GM21423 (cell line): ENCODE measurements around the gene MAGI2.

Source experiments
- ATAC-seq: cut with Tn5 transposase; IDR thresholded peaks from one replicate; pipeline ENCODE4 v1.9.1; 2021; ENCODE audit warnings: mild to moderate bottlenecking, moderate library complexity; ENCODE audit not compliant: unreplicated experiment

The MAGI2 gene

DNA sequence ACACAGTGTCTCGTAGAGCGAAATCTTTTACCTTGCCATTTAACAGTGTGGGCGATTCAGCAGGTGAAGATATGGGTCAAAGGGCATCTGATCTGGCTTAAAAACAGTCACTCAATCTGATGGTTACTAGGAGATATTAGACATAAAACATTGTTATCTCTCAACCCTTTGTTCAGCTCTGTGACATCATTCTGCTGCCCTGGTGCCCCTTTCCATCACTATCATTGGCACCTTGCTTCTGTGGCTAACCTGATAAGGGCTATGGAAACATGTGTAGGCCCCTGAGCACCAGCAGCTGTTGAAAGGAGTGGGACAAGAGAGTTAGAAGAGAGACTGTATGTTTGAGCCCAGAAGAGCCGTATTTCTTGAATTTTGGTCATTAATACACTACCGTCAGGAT is 1004.6 kb downstream of the MAGI2 start:
- no peak for ATAC-seq

DNA sequence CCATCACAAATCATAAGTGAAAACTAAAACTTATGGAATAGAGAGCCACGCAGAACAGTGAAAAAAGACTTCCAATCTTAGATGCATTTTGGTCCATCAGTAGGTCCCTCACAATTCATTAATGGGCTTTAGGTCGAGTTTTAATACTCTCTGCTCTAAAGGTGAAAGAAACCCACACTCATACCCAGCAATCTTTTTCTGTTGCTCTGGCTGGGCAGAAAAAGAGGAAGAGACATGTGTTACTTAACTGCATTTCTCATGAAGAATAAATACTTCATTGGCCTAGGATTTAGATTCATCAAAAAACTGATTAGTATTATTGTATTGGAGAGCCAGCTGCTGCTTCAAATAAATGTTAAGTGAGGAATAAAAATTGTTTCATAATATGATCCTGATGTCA is 1009.2 kb downstream of the MAGI2 start:
- ATAC-seq = no peak

DNA sequence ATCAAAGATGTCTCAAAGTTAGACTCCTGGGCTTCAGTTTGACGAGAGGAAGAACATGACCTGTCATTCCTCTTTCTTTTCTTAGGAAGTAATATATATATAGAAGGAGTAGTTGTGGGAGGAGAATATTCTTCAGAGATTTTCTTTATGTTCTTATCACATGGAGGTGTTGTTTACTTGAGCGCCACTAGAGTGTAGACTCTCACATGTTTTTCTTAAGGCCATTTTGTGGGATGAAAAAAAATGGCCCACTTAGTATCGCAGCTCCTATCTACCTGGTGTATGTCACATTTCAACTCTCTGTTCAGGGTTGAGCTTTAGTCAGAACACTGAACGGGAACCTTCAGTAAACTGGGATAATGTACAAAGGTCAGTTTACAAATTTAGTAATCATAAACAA is 1009.7 kb downstream of the MAGI2 start:
- no peak for ATAC-seq

DNA sequence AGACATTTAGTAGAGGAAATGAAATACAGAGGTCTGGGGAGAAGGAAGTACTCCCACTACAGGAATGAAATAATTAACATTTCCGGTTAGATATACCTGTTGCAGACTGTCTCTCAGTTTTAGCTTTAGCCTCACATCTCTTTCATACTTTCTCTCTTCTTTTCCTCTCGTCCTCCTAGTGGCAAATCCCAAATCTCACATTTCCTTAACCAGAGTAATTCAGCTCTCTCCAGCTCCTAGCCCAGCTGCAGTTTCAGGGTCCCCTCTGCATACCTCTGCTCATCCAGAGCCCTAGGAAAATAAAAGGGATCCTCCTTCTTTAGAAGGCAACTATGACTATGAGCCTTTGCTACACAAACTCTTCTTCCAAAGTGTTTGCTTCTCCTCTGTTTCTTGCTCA is 1011.7 kb downstream of the MAGI2 start:
- ATAC-seq = no peak

DNA sequence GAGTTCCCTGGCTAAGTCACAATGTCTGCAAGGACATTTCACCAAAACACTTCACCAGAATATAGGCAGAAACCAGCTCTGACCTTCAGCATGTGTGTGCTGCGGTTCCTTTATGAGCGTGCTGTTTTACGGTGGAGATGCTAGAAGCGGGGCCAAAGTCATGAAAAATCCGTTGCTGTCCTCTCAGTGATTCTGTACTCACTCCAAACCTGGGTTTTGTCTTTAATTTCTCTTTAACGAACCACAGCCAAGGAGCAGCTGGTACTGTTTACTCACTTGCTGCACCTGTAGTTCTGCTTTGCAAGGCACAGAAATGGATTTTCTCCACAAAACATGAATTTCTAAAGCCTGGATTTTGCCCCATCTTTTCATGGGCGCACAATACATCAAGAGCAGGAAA is 1015.0 kb downstream of the MAGI2 start:
- ATAC-seq = no peak

DNA sequence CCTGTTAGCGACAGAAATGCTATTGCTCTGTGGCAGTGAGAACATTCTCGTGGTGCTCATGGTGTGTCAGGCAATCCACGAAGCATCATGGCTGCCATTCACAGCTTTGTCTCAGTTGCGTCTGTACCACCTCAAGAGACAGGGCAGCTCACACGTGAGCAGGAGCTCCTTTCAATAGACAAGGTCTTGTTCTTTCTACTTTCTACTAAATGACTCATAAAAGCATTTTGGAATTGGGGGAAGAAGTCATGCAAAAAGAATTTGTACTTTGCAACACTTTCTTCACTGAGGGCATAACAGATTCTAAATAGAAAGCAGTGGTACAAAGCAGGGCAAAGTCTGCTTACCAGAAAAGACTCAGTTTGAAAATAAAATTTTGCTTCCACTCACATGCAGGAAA is 1016.3 kb downstream of the MAGI2 start:
- ATAC-seq = no peak

DNA sequence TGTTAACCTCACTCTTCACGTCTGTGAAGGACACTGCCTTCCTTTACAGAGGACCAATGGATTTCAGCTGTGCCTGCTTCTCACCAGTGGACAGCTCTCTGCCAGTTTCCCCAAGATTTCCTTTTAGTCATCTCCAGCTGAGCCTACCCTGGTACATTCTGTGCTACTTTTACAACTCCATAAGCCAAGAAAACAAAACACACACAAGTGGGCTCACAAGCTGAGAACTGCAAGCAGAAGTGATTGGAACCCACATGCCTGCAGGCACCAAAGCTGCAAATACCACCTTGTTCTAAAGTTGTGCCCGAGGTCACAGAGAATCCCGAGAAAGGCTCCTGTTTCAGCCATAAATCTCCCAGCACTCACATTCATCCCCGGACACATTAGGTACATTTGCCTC is 1018.1 kb downstream of the MAGI2 start:
- no peak for ATAC-seq

DNA sequence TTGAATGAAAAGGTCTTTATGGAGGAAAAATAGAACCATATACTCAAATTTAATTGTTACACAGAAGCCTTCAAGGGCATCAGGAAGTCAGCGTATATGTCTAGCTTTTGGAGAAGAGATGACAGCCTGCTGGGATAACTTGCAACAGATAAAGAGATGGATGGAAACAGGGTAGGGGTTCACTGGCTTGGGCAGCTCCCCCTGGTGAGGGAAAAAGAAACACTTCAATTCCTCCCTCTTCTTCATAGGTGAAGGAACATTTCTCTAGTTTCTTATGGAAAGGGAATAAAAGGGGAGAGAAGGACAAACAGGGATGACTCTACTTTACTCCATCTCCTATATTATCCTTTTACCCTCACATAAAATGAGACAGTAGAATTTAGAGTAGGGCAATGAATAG is 1019.2 kb downstream of the MAGI2 start:
- no peak for ATAC-seq

DNA sequence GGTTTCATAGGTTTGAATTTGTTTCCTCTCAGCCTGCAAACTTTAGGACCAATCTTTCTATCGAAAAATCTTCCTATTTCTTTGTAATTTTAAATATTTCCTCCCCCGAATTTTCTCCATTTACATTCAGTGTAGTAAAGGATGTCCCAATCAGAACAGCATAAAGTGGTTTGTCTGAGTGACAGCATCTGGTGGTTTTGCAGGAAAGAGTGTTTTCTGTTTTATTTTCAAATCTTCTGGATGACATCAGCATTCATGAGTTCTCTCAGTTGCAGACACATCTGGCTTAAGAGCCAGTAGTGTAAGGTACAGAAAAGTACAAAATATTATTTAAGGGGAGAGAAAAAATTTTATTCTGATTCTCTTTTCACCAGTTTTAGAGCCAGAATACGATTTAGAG is 1020.0 kb downstream of the MAGI2 start:
- no peak for ATAC-seq

DNA sequence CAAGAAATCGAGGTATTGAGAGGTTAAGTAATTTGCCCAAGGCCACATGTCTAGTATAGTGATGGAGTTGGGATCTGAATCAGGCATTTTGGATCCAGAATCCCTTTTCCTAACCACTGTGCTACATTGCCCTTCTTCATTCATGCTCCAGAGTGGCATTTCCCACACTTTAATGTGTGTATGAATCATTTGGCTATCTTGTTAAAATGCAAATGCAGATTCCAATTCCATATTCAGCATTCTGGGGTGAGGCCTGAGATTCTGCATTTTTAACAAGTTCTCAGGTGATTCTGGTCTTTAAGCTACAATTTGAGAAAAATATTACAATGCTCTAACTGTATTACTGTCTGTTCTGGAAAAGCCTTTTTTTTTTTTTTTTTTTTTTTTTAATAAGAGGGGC is 1023.6 kb downstream of the MAGI2 start:
- no peak for ATAC-seq

DNA sequence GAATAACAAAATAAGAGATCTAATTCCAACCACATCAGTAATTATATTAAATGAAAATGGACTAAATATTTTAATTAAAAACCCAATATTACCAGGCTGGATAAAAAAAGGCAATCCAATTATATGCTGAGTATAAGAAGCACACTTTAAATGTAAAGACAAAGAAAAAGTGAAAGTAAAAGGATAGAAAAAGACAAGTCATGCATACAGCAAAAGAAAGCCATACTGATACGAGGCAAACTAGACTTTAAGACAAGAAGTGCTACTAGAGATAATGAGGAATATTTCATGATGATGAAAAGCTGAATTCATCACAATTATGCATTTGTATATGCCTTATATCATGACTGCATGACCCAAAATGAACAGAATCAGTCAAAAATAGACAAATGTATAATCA is 1026.3 kb downstream of the MAGI2 start:
- no peak for ATAC-seq

DNA sequence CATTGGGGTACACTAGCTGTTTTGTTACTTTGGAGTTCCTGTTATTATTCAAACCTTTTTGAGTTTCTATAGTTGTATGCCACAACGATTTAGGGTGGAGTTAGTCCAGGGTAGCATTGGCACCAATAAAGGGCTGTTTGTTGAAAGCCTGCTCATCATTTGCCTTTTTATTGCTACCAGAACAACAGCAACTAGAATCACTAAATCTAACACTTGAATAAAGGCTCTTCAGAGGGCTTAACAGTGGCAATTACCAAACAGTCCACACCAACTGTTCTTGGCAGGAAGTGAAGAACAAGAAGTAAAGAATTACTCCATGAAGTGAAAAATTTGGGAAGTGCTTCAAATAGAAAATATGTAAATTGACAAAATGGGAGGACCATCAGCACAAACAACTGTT is 1033.5 kb downstream of the MAGI2 start:
- no peak for ATAC-seq

DNA sequence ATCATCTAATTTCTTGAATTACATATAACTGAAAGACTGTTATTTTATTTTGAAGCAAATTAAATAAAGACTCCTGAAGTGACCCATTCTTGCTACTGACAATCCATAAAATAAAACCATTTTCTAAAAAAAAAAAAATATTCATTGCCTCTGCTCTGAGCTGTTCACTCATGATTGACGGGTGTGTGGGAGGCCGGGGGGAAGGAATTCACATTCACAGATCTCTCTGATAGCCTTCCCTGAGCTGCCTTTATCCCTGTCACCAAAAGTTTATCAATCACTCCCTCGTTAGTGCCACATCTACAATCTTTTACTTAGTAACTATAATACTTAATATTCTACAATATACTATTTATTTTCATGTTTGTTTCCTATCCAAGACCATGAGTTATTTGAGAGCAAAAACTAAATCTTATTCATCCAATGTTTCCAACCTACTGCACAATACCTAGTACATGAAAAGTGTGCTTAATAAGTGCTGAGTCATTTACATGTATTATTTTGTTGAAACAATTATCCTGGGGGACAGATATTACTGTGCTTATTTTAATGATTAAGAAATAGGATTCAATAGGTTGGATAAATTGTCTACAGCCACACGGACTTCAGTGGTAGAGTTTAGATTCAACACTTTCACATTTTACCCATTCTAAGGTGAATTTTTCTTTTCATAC is 1036.2 kb downstream of the MAGI2 start:
- ATAC-seq = no peak

DNA sequence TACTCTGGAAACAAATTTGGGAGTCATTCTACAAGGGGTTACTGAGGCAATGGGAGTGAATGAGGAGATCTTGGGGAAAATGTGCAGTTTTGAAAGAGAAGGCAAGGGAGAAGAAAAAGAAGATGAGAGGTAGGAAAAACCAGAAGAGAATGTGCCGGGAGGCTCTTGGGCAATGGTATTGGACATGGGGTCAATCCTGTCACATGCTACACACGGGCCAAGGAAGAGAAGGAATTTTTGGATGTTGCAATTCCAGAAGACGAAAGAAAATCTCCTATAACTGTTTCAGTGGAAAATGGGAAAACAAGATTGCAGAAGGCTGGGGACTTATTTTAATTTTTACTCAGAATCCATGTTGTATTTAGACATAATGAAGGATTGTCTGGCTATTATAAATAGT is 1039.9 kb downstream of the MAGI2 start:
- ATAC-seq = no peak

DNA sequence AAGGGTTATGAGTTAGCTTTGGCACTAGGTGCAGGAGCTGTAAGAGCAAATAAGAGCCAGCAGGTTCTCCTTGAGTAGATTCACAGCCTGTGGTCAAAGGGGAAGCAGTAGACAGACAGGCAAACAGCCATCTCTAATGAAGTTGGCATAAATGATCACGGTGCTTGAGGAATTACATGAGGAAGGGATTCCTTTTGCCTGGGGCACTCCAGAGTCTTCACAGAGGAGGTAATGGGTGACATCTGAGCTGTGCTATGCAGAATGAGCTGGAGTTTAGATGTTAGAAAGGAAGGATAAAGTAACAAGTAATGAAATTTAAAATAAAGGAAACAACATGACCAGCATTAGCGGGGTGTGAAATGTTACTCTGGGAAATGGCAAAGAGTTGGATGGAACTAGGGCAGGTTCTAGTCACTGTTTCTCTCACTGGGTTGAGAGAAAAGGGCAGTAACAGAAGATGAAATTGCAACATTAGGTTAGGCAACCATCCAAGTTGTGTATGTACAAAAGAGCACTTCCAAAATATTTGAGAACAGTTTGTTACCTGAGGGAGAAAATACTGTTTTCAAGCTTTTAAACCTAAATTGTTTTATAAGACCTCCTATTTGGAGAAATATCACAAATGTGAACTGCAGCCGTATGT is 1041.1 kb downstream of the MAGI2 start:
- ATAC-seq = no peak

DNA sequence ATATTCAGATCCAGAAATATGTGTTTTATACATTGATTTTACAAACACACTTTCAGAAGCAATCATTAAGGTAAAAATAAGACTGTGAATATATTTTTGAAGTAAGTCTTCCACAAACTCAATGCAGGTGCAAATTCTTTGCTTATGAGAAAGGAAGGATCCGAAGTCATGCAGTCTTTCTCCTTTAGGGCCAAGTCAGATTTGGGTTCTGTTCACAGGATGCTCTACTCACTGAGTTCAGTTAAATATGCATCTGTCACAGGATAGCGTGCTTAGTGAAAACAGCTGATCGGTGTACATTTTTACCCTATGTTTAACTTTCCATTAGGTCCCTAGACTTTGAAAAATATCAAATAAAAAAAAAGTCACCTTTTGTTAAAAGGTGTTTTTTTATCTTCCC is 1046.4 kb downstream of the MAGI2 start:
- no peak for ATAC-seq

DNA sequence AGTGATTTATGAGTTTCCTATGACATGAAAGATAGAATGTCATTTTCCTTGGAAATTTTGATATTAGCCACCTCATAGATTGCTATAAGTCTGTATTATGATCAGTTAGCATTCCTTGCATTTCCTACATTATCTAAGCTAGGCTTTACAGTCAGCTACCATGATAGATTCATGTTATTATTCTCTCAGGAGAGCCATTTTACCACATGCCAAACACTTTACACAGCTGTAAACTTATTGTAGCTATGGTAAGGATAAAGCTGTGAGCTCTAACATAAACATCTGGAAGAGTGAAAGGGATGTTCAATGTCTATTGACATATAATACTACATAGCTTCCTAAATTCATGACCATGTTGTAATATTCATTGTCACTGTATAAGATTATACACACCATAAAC is 1046.9 kb downstream of the MAGI2 start:
- no peak for ATAC-seq

DNA sequence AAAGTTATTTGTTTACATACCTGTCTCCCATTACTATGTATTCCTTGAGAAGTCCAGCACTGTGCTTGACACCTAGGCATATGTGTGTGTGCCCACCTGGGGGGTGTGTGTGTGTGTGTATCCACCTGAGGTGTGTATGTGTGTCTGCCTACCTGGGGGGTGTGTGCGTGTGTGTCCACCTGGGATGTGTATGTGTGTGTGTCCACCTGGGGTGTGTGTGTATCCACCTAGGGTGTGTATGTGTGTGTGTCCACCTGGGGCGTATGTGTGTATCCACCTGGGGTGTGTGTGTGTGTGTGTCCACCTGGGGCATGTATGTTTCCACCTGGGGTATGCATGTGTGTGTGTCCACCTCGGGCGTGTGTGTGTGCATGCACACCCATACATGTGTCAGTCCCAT is 1051.4 kb downstream of the MAGI2 start:
- ATAC-seq = no peak

DNA sequence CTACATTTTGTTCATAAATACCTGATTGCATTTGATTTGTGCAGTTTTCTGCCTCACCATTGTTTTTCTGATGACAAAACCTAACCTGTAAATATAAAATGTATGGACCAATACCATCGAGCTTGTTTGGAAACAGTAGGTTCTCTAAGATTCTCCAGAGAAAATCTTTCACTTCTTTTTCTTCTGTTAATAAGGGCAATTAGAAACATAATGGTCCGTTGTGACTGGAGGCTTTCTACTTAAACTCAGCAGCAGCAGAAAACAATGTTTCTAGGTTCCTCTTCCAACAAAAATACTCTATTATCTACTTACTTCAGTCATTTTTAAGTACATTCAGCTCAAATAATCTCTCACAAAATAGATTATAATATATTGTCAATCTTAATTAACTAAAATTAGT is 1053.4 kb downstream of the MAGI2 start:
- ATAC-seq = no peak

DNA sequence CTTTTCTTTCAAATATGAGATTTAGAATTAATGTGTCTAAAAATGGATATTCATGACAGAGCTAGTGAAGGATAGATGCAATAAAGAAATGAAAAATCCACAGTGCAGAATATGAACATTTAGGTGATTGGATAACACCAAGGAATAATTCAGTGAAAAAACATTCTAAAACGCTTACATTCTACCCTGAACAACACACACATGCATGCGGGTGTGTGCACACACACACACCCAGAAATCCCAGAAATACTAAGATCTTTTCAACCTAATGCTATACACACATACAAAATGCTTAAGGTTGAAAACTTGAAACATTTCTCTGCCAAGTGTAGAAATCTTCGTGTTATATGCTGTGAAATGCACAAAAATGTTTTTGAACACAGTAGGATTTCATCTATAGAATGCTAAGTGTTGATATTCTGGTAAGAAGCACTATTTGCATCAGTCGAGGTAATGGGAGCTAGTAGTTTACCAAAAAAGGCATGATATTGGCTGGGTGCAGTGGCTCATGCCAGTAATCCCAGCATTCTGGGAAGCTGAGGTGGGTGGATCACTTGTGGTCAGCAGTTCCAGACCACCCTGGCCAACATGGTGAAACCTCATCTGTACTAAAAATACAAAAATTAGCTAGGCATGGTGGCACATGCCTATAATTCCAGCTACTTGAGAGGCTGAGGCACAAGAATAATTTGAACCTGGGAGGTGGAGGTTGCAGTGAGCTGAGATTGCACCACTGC is 1054.3 kb downstream of the MAGI2 start:
- no peak for ATAC-seq

DNA sequence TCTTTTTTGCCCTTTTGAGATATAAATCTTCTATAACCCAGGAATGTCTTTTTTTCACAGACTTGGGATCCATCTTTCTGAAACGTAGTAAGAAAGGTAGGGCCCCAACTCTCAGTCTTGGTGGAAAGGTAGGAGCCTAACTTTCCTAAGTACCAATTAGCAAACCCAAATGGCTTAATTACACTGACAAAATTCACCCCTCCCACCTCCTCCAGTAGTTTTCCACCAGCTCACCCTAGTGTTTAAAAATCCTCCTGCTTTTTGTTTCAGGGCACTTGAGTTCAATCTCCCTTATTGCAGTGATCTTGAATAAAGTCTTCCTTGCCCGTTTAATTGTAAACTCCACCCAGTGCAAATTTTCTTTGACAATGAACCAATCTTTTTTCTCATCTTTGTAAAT is 1054.9 kb downstream of the MAGI2 start:
- no peak for ATAC-seq

DNA sequence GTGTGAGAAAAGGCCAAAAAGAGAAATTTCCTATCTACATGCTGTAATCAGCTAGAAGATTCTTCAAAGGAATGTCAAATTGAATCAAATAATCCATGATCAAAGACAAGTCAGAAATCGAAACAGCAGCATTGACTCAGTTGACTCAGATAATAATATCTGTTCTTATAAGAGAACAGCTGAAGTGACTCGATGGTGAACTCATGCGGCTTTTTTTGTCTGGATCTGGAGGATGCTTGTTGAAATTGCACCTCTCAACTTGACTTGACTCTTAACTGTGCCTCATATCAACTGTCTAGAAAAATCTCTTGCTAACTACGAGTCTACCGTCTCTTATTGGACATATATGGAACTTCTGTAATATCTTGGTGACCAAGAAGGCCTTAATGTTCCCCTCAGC is 1055.4 kb downstream of the MAGI2 start:
- no peak for ATAC-seq
